GM18499 (cell line): ENCODE data around the gene POLR1C.
"Not testable (repeated sequence)": the region's sequence is repeated elsewhere in the genome, so short reads cannot be mapped to it uniquely, and the experiment has no call there.

Source experiments
- ATAC-seq: cut with Tn5 transposase; IDR thresholded peaks from one replicate; pipeline ENCODE4 v1.9.1; 2021; ENCODE audit warnings: moderate number of reproducible peaks; ENCODE audit not compliant: insufficient read depth, unreplicated experiment

The POLR1C gene

GRCh38 chr6:43516697-43517504 is at the start of gene POLR1C, which contains the start of gene YIPF3:
TSS of gene POLR1C (plus strand) at chr6:43517089. CDS start at chr6:43517110, 21 bp downstream.
TSS of gene YIPF3 (minus strand) at chr6:43516926. CDS start at chr6:43516807, 119 bp downstream.
- peak; percentile 71 for ATAC-seq

DNA sequence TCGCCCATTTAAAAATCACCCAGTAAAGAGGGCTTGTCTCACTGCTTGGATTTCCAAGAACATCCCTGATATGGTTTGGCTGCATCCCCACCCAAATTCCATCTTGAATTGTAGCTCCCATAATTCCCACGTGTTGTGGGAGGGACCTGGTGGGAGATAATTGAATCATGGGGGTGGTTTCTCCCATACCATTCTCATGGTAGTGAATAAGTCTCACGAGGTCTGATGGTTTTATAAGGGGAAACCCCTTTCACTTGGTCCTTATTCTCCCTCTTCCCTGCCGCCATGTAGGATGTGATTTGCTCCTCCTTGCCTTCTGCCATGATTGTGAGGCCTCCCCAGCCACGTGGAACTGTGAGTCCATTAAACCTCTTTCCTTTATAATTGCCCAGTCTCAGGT is 49.6 kb upstream of the POLR1C start:
- not testable (repeated sequence) for ATAC-seq

GRCh38 chr6:43467752-43468151 is 49.1 kb upstream of the POLR1C start:
- no peak for ATAC-seq

DNA sequence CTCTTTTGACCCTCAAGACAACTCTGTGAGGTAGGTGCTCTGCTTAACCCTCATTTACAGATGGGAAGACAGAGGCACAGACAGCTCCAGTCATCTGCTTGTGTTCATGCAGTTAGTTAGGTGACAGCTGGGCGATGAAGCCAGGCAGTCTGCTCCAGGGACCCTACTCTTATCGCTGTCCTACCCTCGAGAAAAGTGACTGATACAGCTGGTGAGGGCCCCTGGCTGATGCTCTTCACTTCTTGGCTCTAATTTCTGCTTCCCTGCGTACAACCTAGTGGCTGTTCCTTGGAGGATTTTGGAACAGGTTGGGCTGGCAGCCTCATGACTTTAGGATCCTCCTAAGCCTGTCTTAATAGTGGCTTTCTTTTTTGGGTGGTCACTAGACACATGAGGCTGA is 48.6 kb upstream of the POLR1C start:
- no peak for ATAC-seq

- ATAC-seq, result no peak
These were observed 47.9 kb upstream of the POLR1C start for GRCh38 chr6:43468748-43469681.

DNA sequence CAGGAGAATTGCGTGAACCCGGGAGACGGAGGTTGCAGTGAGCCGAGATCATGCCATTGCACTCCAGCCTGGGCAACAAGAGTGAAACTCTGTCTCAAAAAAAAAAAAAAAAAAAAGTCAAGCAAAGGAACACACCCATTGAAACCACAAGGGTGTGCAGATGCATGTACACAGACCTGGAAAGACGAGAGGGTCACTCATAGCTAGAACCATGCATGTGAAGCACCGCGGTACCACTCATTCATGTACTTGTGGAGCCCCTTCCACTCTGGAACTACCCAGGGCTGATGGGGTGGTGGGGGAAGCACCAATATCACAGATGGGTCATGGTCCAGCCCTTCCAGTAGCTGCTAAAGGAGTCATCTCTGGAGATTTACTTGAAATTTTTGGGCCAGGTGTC is 46.9 kb upstream of the POLR1C start:
- no peak for ATAC-seq

GRCh38 chr6:43471399-43471798 is 45.5 kb upstream of the POLR1C start:
- ATAC-seq, result no peak

DNA sequence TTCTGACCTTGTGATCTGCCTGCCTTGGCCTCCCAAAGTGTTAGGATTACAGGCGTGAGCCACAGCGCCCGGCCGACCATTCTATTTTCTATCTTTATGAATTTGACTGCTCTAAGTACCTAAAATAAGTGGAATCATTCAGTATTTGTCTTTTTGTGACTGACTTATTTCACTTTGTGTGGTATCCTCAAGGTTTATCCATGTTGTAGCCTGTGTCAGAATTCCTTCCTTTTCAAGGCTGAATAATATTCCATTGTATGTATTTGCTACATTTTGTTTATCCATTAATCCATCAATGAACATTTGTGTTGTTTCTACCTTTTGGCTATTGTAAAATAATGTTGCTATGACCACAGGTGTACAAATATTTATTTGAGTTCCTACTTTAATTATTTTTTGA is 44.4 kb upstream of the POLR1C start:
- ATAC-seq, result no peak

DNA sequence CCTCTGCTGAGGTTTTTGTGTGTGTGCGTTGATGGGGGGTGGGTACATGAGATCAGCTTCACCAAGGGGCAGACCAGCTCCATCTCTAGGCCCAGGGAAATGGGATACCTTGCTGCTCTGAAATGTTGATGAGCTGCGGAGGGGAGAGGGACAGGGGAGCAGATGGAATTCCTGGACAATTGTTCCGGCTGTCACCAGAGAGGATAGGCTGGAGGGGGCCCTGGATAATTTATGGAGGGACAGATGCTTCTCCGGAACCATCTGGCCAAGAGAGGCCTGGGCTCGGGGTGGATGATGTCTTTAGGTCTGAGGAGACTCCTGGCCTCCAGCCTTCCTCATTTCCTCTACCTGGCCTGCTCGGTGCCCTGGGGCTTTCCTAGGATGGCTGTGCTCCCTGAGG is 41.4 kb upstream of the POLR1C start:
- ATAC-seq, result no peak

GRCh38 chr6:43476746-43477145 is 40.1 kb upstream of the POLR1C start:
- no peak for ATAC-seq

DNA sequence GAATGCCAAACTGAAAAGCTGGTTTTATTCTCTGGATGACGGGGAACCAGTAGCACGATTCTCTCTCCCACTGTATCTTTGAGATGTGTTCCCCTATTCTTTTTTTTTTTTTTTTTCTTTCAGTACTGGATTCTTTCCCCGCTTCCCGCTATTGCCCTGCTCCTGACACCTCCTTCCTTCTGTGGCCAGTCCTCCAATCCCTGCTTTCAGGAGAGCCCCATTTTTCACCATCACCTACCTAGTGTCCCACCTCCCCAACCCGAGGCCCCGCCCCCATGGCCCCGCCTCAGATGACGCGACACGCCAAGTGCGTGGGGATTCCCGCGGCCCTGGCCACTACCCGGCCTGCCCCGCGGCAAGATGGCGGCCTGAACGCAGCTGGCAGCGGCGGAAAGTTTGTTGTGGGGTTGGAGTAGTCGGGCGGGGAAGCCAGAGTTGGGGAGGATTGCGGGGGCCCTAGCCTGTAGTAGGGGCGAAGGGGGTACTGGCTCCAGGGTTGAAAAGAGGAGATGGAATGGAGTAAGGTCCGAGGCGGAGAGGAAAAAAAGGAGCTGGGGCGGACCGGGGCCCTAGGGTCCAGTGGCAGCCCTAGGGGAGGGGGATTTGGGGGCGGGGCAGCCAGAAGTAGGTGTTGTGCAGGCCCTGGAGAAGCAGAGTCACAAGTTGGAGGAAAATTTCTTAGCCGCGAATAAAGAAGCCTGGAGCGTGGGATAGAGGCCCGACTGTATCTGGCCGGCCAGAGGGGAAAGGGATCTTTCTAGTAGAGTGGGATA is 39.5 kb upstream of the POLR1C start, which contains the start of gene TJAP1:
Gene TJAP1 (plus strand): TSS at position 336 of the 773 bp plus-strand sequence. CDS start 21,432 bp downstream, outside the sequence.
- peak; percentile 52 for ATAC-seq

- no peak for ATAC-seq
These were observed 38.9 kb upstream of the POLR1C start for GRCh38 chr6:43478008-43478372.

DNA sequence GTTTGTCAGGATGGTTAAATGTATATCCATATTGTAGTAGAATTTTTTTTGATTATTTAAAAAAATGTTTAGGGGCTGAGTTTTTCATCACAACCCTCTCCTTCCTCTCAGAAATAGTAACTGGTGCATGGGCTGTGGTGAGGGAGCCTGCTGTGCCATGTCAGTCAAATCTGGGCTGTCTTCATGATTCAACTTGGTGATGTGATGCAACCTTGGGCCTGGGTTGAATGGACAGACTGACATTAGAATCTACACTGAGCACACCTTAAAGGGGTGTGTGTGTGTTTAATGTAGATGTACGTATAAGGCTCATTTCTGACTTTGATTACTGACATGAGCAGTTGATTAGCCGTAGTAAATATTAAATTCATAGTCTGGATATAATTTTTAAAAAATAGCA is 35.8 kb upstream of the POLR1C start:
- ATAC-seq, result no peak

DNA sequence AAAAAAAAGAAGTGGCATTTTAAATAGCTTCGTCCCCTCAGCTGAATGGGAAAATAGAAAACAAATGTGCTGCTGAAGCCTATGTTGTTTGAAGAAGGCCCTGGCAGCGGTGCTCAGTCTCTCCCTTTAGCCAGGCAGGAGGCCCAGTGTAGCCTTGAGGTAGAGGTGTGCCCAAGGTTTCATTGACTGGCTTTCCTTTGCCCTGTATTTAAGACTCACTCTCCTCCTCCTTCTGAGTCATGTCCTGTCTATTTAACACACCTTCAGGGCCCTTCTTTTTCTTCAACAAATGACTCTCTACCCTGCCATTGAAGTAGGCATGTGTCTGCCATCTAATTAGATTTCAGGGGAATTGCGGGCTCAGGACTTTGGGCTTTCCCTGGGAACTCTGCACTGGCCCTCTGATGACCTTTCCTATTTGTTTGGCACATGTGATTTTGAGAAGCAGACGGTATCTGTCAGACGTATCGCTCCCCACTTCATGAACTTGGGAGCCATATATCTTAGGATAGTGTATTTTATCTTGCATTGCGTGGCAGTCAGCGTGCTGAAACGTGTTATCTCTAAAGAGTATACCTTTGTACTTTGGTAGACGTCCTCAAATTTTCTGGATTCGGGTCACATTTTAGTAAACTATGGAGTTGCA is 35.2 kb upstream of the POLR1C start:
- ATAC-seq, result no peak

- ATAC-seq, result no peak
These were observed 28.1 kb upstream of the POLR1C start for GRCh38 chr6:43488667-43489276.

DNA sequence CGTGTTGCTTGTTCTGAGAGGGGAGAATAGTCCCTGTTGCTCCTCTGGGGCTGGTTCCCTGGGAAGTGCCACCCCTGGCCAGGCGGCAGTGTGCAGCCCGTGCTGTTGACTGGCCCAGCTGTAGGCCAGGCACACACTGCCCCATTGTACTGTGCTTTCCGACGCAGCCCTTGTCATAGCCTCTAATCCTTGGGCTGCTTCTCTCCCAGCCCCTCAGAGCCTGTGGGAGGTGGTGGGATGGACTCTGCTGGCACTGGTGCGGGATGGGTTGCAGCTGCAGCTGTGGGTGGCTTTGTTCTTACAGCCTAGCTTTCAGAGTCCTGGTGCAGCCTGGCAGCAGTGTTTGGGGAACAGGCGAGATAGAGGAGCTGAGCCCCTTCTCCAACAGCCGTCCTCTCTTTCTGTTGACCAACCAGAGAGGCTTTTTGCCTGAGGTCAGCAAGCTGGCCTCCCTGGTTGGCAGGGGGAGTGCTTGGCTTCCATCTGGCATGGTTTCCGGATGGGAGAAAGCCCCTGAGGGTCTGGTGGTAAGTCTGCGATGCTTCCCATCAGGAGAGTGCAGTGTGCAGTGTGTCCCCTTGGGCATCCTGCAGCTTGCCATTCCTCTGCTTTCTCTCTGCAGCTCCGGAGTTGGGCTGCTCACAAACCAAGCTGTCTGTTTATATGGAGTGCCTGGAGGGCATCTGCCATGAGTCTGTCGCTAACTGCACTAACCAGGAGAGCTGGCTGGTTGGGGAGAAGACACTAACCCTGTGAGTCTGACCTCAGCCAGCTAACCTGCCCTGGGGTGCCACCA is 27.4 kb upstream of the POLR1C start:
- no peak for ATAC-seq

DNA sequence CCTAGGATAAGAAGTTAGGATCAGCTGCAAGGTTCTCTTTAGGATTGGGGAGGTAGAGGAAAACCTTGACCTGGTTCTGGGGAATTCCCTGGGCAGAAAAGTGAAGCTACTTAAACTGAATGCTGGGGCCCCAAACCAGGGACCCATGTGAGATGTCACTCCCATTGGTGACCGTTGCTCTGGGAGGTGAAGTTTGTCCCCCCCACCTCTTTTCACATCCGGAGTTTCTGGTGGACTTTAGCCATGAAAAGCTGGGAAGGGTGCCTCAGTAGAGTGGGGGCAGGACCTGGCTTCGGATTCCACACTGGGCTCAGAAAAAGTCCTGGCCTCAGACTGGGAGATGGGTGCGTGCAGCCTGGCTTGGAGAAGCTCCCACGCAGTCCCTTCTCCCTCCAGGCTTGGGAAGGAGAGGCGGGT is 26.4 kb upstream of the POLR1C start:
- no peak for ATAC-seq

DNA sequence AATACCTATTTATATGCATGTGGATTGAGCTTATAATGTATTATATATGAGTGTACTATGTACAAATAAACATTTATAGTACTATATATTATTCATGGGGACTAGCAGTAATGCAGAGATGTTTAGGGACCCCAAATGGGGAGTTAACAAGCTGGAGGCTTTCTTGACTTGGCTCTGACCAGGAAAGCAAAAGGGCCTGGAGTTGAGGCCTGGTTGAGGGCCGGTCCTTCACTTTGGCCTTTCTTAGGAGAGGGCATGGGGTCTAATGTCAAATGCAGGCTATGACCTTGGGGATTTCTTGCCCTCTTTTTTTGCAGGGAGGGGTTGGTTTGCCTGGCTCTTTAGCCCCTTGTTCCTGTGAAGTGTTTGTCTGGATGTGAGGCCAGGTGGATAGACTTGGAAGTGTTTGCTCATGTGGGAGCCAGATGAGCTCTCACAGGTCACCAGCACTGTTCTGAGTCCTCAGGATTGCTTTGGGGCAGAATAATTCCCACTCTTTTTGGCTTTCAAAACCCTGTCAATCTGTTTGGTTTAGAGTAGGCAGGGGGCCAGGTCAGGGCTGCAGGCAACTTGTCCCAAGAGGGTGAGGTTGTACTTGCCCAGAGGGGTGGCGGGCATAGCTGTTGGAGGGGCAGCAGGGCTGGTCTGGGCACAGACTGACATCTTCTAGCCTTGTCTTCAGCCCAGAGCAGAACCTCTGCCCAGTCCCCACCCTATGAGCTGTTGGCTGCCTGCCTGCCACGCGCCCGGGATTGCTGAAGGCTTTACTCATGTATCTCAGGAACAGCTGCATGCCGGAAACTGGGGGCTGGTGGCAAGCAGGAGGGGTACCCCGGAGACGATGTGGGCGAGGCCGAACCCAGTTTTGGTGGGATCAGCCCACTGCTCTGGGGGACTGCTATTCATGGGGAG is 24.9 kb upstream of the POLR1C start:
- ATAC-seq, result no peak
